MCF 10A (cell line): ENCODE data around the gene TCF3. TPM values are rescaled to one million over a fixed set of nuclear protein-coding genes. Genes with fewer than 3 reads are reported as not detected.
A peak's percentile ranks its signal among the peaks of the same experiment; 100 is the strongest.

Experiments
- BruUV-seq: library from RNA; stranded (reverse); fragments of 400-500 nt; replicated peaks from 2 replicates; lab custom pipeline; 2021; lab: Mats Ljungman, UMichigan
- CTCF ChIA-PET: fragments of 300-600 bp; sonication (Branson Sonifier 250); formaldehyde crosslinking; extraction: SDS; loops from one replicate; lab custom pipeline; 2021; ENCODE audit warnings: antibody characterized with exemption, inconsistent platforms; lab: Yijun Ruan, JAX
- POLR2A ChIA-PET: fragments of 300-600, 350-650 bp; sonication (Branson Sonifier 250); formaldehyde crosslinking; extraction: SDS; loops from one replicate; lab custom pipeline; 2020; ENCODE audit warnings: antibody characterized with exemption, inconsistent platforms; lab: Yijun Ruan, JAX
- DNase-seq: peaks from one replicate; pipeline ENCODE4 v3.0.0-alpha.2; 2018; ENCODE audit not compliant: unreplicated experiment
- H3K27ac Mint-ChIP-seq: one replicate; pipeline ENCODE4 v1.8.0; 2022; ENCODE audit warnings: mild to moderate bottlenecking, low read depth, mixed read lengths; ENCODE audit not compliant: unreplicated experiment
- H3K27me3 Mint-ChIP-seq: one replicate; pipeline ENCODE4 v1.8.0; 2022; ENCODE audit warnings: mixed read lengths; ENCODE audit not compliant: insufficient read depth, unreplicated experiment
- H3K36me3 Mint-ChIP-seq: one replicate; pipeline ENCODE4 v1.8.0; 2022; ENCODE audit warnings: mild to moderate bottlenecking, moderate library complexity, mixed read lengths; ENCODE audit not compliant: insufficient read depth, unreplicated experiment
- H3K4me1 Mint-ChIP-seq: one replicate; pipeline ENCODE4 v1.8.0; 2022; ENCODE audit warnings: mixed read lengths; ENCODE audit not compliant: insufficient read depth, unreplicated experiment
- H3K4me3 Mint-ChIP-seq: one replicate; pipeline ENCODE4 v1.8.0; 2022; ENCODE audit warnings: mild to moderate bottlenecking, moderate library complexity, mixed read lengths; ENCODE audit not compliant: unreplicated experiment
- H3K9me3 Mint-ChIP-seq: one replicate; pipeline ENCODE4 v1.8.0; 2022; ENCODE audit warnings: mixed read lengths; ENCODE audit not compliant: unreplicated experiment
- intact Hi-C: fragments of 100-400 bp; cut with micrococcal nuclease; formaldehyde crosslinking; loops from 2 replicates; pipeline ENCODE4 v1.14.1; 2022
- total RNA-seq: library from RNA; stranded (reverse); gene quantifications from 2 replicates; pipeline ENCODE4 v1.2.3, GENCODE V29; 2022
- TF ChIP-seq, protein P1 (sequence below): fragments of 200-600 bp; IDR thresholded peaks from one replicate; pipeline ENCODE4 v1.8.0; 2022; ENCODE audit warnings: antibody characterized with exemption, mild to moderate bottlenecking; ENCODE audit not compliant: unreplicated experiment

TCF3 gene
- total RNA-seq, 1 experiment from 2014 or later = 100 TPM

GRCh38 chr19:1661995-1662394 is 9.6 kb upstream of the TCF3 start:
- Mint-ChIP-seq H3K27me3 (no peaks in the 10 kb centered on the region), H3K4me1 (no peaks in the 10 kb centered on the region), H3K27ac (no peak overlapping the region), H3K9me3 (no peaks in the 10 kb centered on the region), H3K4me3 (no peak overlapping the region), H3K36me3 (no peaks in the 10 kb centered on the region)
- TF ChIP-seq, protein P1, sequence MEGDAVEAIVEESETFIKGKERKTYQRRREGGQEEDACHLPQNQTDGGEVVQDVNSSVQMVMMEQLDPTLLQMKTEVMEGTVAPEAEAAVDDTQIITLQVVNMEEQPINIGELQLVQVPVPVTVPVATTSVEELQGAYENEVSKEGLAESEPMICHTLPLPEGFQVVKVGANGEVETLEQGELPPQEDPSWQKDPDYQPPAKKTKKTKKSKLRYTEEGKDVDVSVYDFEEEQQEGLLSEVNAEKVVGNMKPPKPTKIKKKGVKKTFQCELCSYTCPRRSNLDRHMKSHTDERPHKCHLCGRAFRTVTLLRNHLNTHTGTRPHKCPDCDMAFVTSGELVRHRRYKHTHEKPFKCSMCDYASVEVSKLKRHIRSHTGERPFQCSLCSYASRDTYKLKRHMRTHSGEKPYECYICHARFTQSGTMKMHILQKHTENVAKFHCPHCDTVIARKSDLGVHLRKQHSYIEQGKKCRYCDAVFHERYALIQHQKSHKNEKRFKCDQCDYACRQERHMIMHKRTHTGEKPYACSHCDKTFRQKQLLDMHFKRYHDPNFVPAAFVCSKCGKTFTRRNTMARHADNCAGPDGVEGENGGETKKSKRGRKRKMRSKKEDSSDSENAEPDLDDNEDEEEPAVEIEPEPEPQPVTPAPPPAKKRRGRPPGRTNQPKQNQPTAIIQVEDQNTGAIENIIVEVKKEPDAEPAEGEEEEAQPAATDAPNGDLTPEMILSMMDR = no peak
- ChIA-PET CTCF (interaction anchor here (0.5 to 3.9 kb wide), 3 partner anchors 10 to 122 kb away, joined by 3 to 14 read pairs (median 4); no protein-coding TSS in a partner anchor), POLR2A (no interaction called here)
- BruUV-seq = no TSS peak
- intact Hi-C loops = no loop called here
- no peak for DNase-seq

- Mint-ChIP-seq H3K4me1 (no peaks in the 10 kb centered on the region), H3K27ac (no peak overlapping the region), H3K27me3 (no peaks in the 10 kb centered on the region), H3K4me3 (no peak overlapping the region), H3K36me3 (peaks cover 4% of the 10 kb centered on the region), H3K9me3 (no peaks in the 10 kb centered on the region)
- BruUV-seq = no TSS peak
- ChIA-PET POLR2A (interaction anchor here (0.9 kb wide), 1 partner anchor 257 kb away, joined by 3 read pairs; no protein-coding TSS in a partner anchor), CTCF (interaction anchor here (1.3 kb wide), 1 partner anchor 14 kb away, joined by 6 read pairs; no protein-coding TSS in a partner anchor)
- DNase-seq = no peak
- TF ChIP-seq, protein P1 = no peak
- intact Hi-C loops = no loop called here
Observed at GRCh38 chr19:1659084-1659427, 6.6 kb upstream of the TCF3 start.

- ChIA-PET CTCF (interaction anchor here (0.6 to 1.3 kb wide), 2 partner anchors 14 to 57 kb away, joined by 3 to 6 read pairs; no protein-coding TSS in a partner anchor), POLR2A (interaction anchor here (0.9 kb wide), 1 partner anchor 256 kb away, joined by 3 read pairs; no protein-coding TSS in a partner anchor)
- H3K27ac Mint-ChIP-seq = no peak overlapping the region
- no peaks in the 10 kb centered on the region for H3K4me1 Mint-ChIP-seq
- no peak for DNase-seq
- H3K27me3 Mint-ChIP-seq = no peaks in the 10 kb centered on the region
- H3K4me3 Mint-ChIP-seq = peak overlapping the region; percentile 38
- intact Hi-C loops = no loop called here
- H3K36me3 Mint-ChIP-seq = peaks cover 5% of the 10 kb centered on the region
- BruUV-seq = no TSS peak
- TF ChIP-seq, protein P1 = no peak
- no peaks in the 10 kb centered on the region for H3K9me3 Mint-ChIP-seq
Observed at GRCh38 chr19:1658150-1659083, 6.0 kb upstream of the TCF3 start.

DNA sequence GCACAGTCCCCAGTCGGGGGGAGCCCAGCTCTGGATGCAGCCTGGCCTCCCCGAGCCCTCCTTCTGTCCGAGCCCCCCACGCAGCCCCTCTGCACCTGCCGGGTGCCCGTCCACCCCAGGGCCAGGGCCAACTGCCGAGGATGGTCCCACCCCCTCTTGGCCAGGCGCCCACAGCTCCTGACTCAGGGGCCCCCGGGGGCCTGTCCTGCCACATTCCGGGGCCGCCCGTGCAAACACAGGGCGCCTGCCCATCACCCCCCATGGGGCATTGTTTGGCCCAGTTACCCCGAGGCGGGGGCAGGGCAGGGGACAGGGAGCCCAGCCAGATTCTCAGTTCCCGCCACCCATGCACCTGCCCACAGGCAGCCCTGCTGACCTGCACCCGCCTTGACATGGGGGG is 5.3 kb upstream of the TCF3 start:
- ChIA-PET POLR2A (no interaction called here), CTCF (interaction anchor here (0.8 kb wide), 1 partner anchor 15 kb away, joined by 5 read pairs; no protein-coding TSS in a partner anchor)
- BruUV-seq = no TSS peak
- peaks cover 5% of the 10 kb centered on the region for H3K36me3 Mint-ChIP-seq
- no peak for DNase-seq
- no peaks in the 10 kb centered on the region for H3K4me1 Mint-ChIP-seq
- TF ChIP-seq, protein P1 = no peak
- no peak overlapping the region for H3K4me3 Mint-ChIP-seq
- intact Hi-C loops = no loop called here
- H3K27ac Mint-ChIP-seq = no peak overlapping the region
- H3K9me3 Mint-ChIP-seq = no peaks in the 10 kb centered on the region
- H3K27me3 Mint-ChIP-seq = no peaks in the 10 kb centered on the region
